T47D (cell line): Measurements from ENCODE around the gene NUMB.
"Not testable (repeated sequence)": the region's sequence is repeated elsewhere in the genome, so short reads cannot be mapped to it uniquely, and the experiment has no call there.

Experiments used
- DNase-seq, 2 experiments: peaks; one replicate each; pipeline versions ENCODE4 v3.0.0 to v3.0.0-alpha.2; 2011 to 2012; ENCODE audit warnings: low read depth in 1 of 2, low spot score in 1 of 2
- JUND ChIP-seq: IDR thresholded peaks from 2 replicates; pipeline ENCODE4 v1.6.1; 2012; ENCODE audit warnings: low read depth
- in situ Hi-C: cut with HindIII; loops from 2 replicates; pipeline ENCODE4 v1.10.0; 2016; ENCODE audit warnings: low sequenced_read_pairs, low pct_unique_long_range_greater_than_20kb

The NUMB gene

DNA sequence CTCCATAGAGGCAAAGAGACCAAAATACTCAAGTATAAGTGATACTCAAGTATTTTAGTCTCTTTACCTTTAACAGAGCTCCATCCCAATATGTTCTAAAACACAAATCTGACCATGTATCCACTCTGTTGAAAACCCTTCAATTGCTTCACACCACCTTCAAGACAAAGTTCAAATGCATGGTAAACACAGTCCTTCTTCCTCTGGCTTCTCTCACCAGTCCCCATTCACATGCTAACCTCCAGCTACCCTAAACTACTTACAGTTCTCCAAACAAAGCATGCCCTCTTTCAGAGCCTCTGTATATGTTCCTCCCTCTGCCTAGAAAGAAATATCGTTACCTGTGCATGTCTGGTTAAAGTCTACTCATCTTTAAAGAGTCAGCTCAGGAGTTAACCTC is 100.2 kb downstream of the NUMB start:
- no peak for DNase-seq
- in situ Hi-C loops: no loop called here
- TF ChIP-seq JUND: no peak

DNA sequence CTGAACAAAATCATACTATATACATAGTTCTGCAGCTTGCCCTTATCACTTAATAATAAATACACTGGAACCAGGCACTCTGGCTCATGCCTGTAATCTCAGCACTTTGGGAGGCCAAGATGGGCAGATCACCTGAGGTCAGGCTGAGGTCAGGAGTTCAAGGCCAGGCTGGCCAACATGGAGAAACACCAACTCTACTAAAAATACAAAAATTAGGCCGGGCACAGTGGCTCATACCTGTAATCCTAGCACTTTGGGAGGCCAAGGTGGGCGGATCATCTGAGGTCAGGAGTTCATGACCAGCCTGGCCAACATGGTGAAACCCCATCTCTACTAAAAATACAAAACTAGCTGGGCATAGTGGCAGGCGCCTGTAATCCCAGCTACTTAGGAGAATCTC is 109.3 kb downstream of the NUMB start:
- DNase-seq, in situ Hi-C loops: not testable (repeated sequence)

DNA sequence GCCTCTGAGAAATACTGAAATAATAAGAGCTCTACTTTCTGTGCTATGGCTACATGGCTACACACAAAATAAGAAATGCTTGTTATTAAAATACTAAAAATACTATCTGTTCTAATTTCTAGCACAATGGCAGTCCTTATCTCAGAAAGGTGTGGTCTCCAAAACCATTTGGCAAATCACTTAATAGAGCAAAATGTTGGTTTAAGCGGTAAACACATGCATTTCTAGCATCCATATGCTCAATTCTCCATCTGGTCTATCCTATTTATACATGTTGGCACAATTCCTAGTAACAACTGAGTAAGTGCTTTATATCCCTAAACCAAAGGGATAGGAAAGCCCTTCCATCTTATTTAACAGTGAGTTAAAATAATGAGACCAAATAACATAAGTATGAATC is 114.0 kb downstream of the NUMB start:
- in situ Hi-C loops: no loop called here
- no peak for TF ChIP-seq JUND
- DNase-seq: no peak

DNA sequence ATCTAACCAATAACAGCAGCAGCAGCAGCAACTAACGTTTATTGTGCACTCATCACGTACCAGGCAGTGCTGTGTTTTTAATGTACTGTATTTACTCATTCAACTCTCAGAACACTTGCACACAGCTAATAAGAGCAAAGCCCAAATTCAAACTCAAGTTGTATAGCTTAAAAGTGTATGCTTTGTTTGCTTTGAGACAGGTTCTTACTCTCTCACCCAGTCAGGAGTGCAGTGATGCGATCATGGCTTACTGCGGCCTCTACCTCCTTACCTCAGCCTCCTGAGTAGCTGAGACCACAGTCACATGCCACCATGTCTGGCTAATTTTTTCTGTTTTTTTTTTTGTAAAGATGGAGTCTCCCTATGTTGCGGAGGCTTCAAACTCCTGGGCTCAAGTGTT is 115.7 kb downstream of the NUMB start:
- no peak for TF ChIP-seq JUND
- in situ Hi-C loops: no loop called here
- peak in 1 of 2 experiments; percentile 9 for DNase-seq

DNA sequence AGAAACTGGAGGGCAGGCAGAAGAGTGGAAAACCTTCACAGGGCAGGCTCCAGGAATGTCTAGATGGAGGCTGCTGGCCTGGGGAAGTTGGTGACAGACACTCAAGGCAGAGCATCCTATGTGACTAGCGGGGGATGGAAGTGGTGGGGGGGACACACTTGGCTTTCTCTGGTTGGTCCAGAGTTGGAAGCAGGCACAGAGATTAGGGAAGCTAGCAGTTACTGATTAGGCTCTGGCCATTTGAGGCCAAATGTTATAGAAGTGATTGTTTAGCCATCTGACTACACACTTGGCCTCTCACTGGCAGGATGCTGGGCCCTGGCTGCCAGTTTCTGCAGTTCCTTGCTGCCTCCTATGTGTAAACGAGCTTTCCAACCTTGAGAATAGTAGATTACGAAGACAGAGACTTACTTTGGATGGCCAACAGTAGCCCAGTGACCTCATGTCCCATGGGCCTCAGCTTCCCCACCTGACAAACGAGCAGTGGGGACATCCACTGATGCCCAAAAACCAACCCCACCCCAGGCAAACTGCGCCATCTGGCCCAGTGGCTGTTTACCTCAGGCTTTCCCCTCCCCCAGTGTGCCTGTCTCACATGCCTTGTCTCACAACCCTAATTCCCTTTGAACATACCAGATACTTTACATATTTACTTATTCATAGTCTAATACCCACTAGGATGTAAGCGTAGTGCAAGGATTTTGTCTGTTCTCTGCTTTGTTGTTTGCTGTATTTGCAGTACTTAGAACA is 118.3 kb downstream of the NUMB start:
- in situ Hi-C loops: no loop called here
- DNase-seq: no peak
- TF ChIP-seq JUND: no peak

DNA sequence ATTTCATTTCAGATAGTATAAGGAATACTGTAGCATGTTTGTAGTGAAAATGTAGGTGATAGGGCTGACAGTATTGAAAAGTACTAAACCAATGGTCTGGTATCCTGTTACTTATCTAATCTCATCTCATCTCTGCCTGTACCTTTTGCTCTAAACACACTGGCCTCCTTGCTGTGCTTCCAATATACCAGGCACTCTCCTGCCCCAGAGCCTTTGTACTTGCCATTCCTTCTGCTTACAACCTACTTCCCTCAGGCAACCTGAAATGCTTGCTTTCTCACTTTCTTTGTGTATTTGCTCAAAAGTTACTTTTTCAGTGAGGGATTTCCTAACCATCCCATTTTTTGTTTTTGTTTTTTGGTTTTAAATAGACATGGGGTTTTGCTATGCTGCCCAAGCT is 119.1 kb downstream of the NUMB start:
- in situ Hi-C loops: no loop called here
- no peak for TF ChIP-seq JUND
- DNase-seq: no peak

DNA sequence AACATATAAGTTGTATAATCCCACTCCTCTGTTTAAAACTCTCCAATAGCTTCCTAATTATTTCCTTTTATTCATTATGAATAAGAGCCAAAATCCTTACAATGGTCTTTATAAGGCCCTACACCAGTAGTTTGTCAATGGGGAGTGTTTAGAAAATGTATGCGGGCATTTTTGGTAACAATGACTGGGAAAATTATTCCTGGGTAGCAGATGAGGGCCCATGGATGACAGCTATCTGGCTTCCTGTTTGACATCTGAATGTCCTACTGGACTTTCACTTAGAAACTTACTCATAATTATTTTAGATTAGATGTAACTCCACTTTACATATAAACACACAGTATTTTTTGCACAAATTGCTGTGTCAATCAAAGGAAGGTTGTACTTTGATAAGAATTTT is 119.8 kb downstream of the NUMB start:
- no peak for TF ChIP-seq JUND
- in situ Hi-C loops: no loop called here
- no peak for DNase-seq

DNA sequence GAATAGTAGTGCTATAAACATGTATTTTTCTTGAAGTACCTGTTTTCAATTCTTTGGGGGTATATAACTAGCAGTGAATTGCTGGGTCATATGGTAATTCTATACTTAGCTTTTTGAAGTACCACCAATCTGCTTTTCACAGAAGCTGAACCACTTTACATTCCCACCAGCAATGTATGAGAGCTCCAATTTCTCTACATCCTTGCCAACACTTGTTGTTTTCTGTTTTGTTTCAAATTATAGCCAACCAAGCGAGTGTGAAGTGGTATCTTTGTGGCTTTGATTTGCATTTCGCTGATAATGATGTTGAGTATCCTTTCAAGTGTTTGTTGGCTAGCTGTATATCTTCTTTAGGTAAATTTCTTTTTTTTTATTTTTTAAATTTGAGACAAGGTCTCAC is 125.3 kb downstream of the NUMB start:
- DNase-seq: no peak
- no peak for TF ChIP-seq JUND
- in situ Hi-C loops: no loop called here

DNA sequence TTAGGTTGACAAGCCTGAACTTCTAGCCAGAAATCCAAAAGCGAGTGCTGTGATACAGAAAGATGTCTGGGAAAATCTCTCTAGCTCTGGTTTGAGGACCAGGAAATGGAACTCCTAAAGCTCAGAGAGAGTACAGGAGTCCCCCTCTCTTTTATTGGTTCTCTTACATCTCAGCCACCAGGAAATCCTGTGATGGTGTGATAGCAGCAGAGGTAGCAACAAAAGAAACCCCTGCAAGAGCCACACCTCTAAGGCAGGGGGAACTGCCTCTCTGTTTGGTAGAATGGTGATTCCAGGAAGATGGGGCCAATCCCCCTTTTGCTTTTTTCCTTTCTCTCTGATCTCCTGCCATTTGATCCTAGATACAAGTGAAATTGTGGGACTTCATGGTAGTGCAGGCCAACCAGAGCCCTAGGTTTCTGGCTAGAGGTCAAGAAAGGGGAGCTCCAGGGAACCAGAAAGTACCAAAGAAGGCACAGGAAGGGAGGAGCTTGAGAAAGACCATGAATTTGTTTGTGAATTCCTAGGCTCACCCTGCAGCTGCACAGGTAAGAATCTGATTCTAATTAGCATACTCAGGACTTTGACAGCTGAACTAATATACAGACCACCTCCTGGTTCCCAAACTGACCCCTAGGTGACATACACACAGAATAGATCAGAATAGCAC is 132.6 kb downstream of the NUMB start:
- in situ Hi-C loops: no loop called here
- no peak for DNase-seq
- no peak for TF ChIP-seq JUND

DNA sequence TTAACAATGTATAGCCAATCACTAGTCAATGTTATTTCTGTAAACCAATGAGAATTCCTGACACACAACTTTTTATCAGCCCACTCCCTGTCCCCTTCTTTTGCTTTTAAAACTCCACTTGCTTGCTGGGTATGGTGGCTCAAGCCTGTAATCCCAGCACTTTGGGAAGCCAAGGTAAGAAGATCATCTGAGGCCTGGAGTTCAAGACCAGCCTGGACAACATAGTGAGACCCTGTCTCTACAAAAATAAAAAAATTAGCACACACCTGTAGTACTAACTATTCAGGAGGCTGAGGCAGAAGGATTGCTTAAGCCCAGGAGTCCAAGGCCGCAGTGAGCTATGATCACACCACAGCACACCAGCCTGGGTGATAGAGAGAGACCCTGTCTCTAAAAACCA is 133.3 kb downstream of the NUMB start:
- no peak for TF ChIP-seq JUND
- DNase-seq: no peak
- in situ Hi-C loops: no loop called here

DNA sequence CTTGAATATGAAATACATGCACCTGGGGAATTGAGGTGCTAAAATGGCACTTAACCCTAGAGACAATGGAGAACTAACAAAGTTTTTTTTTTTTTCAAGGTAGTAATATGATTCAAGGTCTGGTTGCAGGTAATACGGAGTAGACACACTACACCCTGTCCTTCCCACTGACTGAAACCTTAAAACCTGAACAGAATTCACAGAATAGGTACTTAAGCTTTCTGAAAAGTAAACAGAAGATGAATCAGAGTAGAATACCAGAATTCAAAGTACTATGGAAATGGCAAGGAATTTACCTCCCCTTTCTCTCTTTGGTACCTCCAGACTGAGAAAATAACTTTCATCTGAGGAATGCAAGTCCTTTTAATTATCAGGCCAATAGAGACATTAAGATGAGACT is 133.8 kb downstream of the NUMB start:
- no peak for TF ChIP-seq JUND
- DNase-seq: no peak
- in situ Hi-C loops: no loop called here

DNA sequence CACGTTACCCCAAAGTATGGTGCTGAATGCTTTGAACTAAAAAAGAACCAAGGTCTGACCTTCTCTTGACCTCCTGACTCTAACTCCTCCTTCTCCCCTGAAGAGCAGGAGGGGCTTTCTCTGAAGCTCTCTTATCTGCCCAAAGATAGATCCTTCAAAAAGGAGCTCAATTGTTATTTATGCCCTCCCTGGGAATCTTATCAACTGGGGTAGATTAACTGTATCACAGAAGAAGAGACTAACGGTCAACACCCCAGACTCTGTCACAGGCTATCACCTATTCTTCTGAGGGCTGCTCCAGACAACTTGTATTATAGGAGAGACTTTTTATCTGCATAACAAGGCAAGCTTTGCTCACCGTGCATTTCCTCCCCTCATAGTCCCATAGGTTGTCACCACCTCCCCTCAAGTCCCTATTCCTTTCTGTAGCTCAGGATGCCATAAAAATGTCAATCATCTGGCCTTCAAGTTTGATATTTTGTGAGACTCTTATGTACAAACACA is 134.4 kb downstream of the NUMB start:
- DNase-seq: no peak
- in situ Hi-C loops: no loop called here
- no peak for TF ChIP-seq JUND

DNA sequence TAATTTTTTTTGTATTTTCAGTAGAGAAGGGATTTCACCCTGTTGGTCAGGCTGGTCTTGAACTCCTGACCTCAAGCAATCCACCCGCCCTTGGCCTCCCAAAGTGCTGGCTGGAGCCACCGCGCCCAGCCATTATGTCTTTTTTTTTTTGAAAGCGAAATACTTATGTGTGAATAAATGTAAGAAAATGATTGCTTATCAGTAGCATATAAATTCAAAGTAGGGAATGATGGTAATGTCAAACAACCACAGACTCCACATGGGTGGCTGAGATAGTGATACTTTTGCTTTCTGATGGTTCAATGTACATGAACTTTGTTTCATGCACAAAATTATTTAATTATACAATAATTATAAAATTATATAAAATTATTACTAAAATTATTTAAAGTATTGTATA is 145.2 kb downstream of the NUMB start:
- in situ Hi-C loops: no loop called here

More for the DNA sequence above, 145.2 kb downstream of the NUMB start:
- no peak for DNase-seq
- TF ChIP-seq JUND: no peak
